ENCODE results near the gene MMEL1. TPM values are rescaled to one million over a fixed set of nuclear protein-coding genes. Genes with fewer than 3 reads are reported as not detected.

Gene MMEL1
- total and polyA plus RNA-seq, 12 donors, result 0.17 to 3.9 (median 0.67) TPM; not detected in 7

- Histone ChIP-seq H3K27ac (no peak overlapping the region), H3K9me3 (no peaks in the 10 kb centered on the region), H3K36me3 (peaks cover 0 to 8% (median 0%) of the 10 kb centered on the region in 9 donors), H3K27me3 (peaks cover 0 to 8% (median 0%) of the 10 kb centered on the region in 7 donors), H3K4me1 (peaks cover 12 to 37% (median 29%) of the 10 kb centered on the region in 9 donors), H3K4me3 (no peak overlapping the region)
- no peak for TF ChIP-seq CTCF (IDR thresholded peaks at IDR 0.05)
- ATAC-seq (no peak), DNase-seq (peak in 1 of 2 donors; percentile 21)
- 89 to 92% methylated on average over 23 of the region's 23 CpGs for WGBS, 2 donors
- intact Hi-C loops (cut with DNase I), result loop anchor here in 2 of 10 donors (5.0 to 10.0 kb wide), 2 partner anchors 56 to 62 kb away; partner anchors contain the start of gene PANK4 (in 1 of the 2)
These were observed 44.0 kb downstream of the MMEL1 start for GRCh38 chr1:2588661-2589430.

- WGBS, 2 donors, result 92 to 95% methylated on average over 19 of the region's 19 CpGs
- H3K4me3 ChIP-seq, result peak overlapping the region in 5 of 10 donors; percentile 86 to 98 (median 92)
- H3K27ac ChIP-seq, result no peak overlapping the region
- ATAC-seq, result no peak
- H3K36me3 ChIP-seq, result peaks cover 0 to 8% (median 0%) of the 10 kb centered on the region in 9 donors
- H3K27me3 ChIP-seq, result no peaks in the 10 kb centered on the region
- DNase-seq, result peak in 1 of 2 donors; percentile 16
- no peaks in the 10 kb centered on the region for H3K9me3 ChIP-seq
- intact Hi-C loops (cut with DNase I), result loop anchor here in 3 of 10 donors (2.0 to 10.0 kb wide), 3 partner anchors 57 to 61 kb away; partner anchors contain the start of gene PANK4 (in 2 of the 3)
- TF ChIP-seq CTCF (IDR thresholded peaks at IDR 0.05), result no peak
- H3K4me1 ChIP-seq, result peaks cover 10 to 35% (median 25%) of the 10 kb centered on the region in 9 donors
These were observed 44.8 kb downstream of the MMEL1 start for GRCh38 chr1:2587860-2588571.

GRCh38 chr1:2587071-2587859 is 45.6 kb downstream of the MMEL1 start:
- ATAC-seq, result peak in 1 of 8 donors; percentile 2
- intact Hi-C loops (cut with DNase I), result loop anchor here in 3 of 10 donors (2.0 to 10.0 kb wide), 3 partner anchors 58 to 60 kb away; partner anchors contain the start of gene PANK4 (in 2 of the 3)
- peak in 1 of 9 donors; percentile 8 for TF ChIP-seq CTCF (IDR thresholded peaks at IDR 0.05)
- no peaks in the 10 kb centered on the region for H3K27me3 ChIP-seq
- H3K27ac ChIP-seq, result peak overlapping the region in 9 of 10 donors; percentile 96 to 100 (median 99)
- H3K4me1 ChIP-seq, result peaks cover 9 to 35% (median 25%) of the 10 kb centered on the region in 9 donors
- 10 to 14% methylated on average over 47 to 52 of the region's 52 CpGs for WGBS, 2 donors
- H3K9me3 ChIP-seq, result no peaks in the 10 kb centered on the region
- H3K36me3 ChIP-seq, result peaks cover 0 to 8% (median 0%) of the 10 kb centered on the region in 9 donors
- DNase-seq, result peak in 1 of 2 donors; percentile 14
- H3K4me3 ChIP-seq, result peak overlapping the region; percentile 47 to 98 (median 93)

All from heart right ventricle (tissue), 16 donors.